DND-41 (cell line): ENCODE measurements around the gene C8B.

ENCODE experiments used
- CTCF ChIP-seq: IDR thresholded peaks from 2 replicates; pipeline ENCODE4 v1.5.1; 2012; ENCODE audit warnings: borderline replicate concordance, low read length, moderate library complexity, mild to moderate bottlenecking; ENCODE audit not compliant: poor library complexity, severe bottlenecking; ENCODE audit errors: extremely low read depth
- EZH2 ChIP-seq: IDR thresholded peaks from 3 replicates; pipeline ENCODE4 v1.6.1; 2012; ENCODE audit warnings: borderline replicate concordance, low read depth, mild to moderate bottlenecking, moderate library complexity, low read length, inconsistent platforms; ENCODE audit not compliant: severe bottlenecking

GRCh38 chr1:56953386-56953785, 12.4 kb downstream of the C8B start:
- TF ChIP-seq CTCF (no peak), EZH2 (no peak)
